Pancreas (tissue), 10 donors: Measurements from ENCODE around the gene MVD. TPM values are rescaled to one million over a fixed set of nuclear protein-coding genes. Genes with fewer than 3 reads are reported as not detected.

ENCODE experiments used
- ATAC-seq, 4 donors: fragments of 200-7000 bp; cut with Tn5 transposase; one replicate each; pipeline versions ENCODE4 v1.8.0 to v1.9.1; 2020; ENCODE audit warnings: mild to moderate bottlenecking in 4 of 4, moderate library complexity in 4 of 4
- DNase-seq, 6 donors: peaks; one replicate each; pipeline ENCODE4 v3.0.0-alpha.2; 2020
- FAIRE-seq: peaks from 2 replicates; lab custom pipeline; 2012; peaks lifted over from hg19 to GRCh38; lab: Jason Lieb, UNC
- H3K27ac ChIP-seq, 4 donors: fragments of 200-600 bp; sonication (generic); 1 replicate in 3 of 4; 2 replicates in 1 of 4; pipeline versions ENCODE4 v1.5.0 to v1.8.0; 2020
- H3K27me3 ChIP-seq, 4 donors: fragments of 200-600 bp; one replicate each; pipeline ENCODE4 v1.8.0; 2021
- H3K36me3 ChIP-seq, 3 donors: fragments of 200-600 bp; sonication (generic) in 1 of 3; one replicate each; pipeline versions ENCODE4 v1.5.0 to v1.8.0; 2020 to 2021
- H3K4me1 ChIP-seq, 3 donors: fragments of 200-600 bp; one replicate each; pipeline ENCODE4 v1.8.0; 2021
- H3K4me3 ChIP-seq, 4 donors: fragments of 200-600 bp; sonication (generic) in 2 of 4; one replicate each; pipeline versions ENCODE4 v1.5.0 to v1.8.0; 2020 to 2021
- H3K9me3 ChIP-seq, 4 donors: fragments of 200-600 bp; one replicate each; pipeline ENCODE4 v1.8.0; 2021
- WGBS, 2 donors: extraction: QIAGEN DNeasy Blood & Tissue Kit; methylation state at CpG; one replicate each; pipeline ENCODE4 v1.1.7; 2013; 5-methylcytosine and 5-hydroxymethylcytosine counted together
- intact Hi-C, 3 donors: fragments of 100-400 bp; cut with DNase I; formaldehyde crosslinking; loops; one replicate each; pipeline versions ENCODE4 v1.11.1 to v1.14.2; 2022
- polyA plus RNA-seq, 2 donors: library from polyadenylated mRNA; stranded (reverse); fragments of 200-250 nt; gene quantifications; one replicate each; pipeline ENCODE4 v1.2.3, GENCODE V29; 2013
- total RNA-seq, 6 donors: library from RNA; stranded (reverse); fragmentation: NEBNext Ultra II Directional in 4 of 6; extraction: Animal tissue kit (Norgen Biotek cat#: 25700) in 4 of 6; gene quantifications; one replicate each; pipeline versions ENCODE4 v1.2.1 to v1.2.4, GENCODE V29; 2021 to 2023
- TF ChIP-seq, protein P1 (sequence below), 4 donors: fragments of 200-600 bp; sonication (generic) in 3 of 4; IDR thresholded peaks; one replicate each; pipeline versions ENCODE4 v1.5.0 to v1.8.0; 2021; ENCODE audit warnings: antibody characterized with exemption in 4 of 4
- donor health status: healthy with polysubstance abuse.
- donor health status: DM: no; HTN: no; CAD: no; lungs with moderate emphysema.
- donor health status: DM: no; HTN: no; CAD: no.
- donor health status: control.
- donor health status: control.
- donor health status: Bipolar disorder and iron deficiency.
- donor health status: DM: yes; HTN: yes; CAD: no.
- donor health status: DM: no; HTN: no; CAD: no.
- donor health status: DM: no; HTN: no; CAD: no.
- donor health status: DM: yes; HTN: yes; CAD: no.

The MVD gene
- total and polyA plus RNA-seq, 8 donors: 12.7 to 46.6 (median 17.5) TPM

DNA sequence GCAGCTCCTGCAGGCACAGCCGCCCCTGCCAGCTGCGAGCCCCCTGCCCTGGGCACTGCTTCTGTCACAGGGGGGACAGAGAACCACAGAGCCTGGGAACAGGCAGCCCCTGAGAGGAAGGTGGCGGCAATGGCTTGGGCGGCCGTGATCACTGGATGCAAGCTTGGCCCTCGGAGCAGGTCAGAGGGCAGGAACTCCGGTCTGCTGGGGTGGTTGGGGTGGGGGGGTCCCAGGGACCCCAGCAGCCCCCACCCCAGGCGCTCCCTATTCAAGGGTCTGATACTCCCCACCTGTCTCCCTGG lies 10.2 kb downstream of the MVD start:
- Histone ChIP-seq H3K27me3 (no peaks in the 10 kb centered on the region), H3K9me3 (no peaks in the 10 kb centered on the region), H3K4me3 (no peak overlapping the region), H3K36me3 (no peaks in the 10 kb centered on the region), H3K4me1 (peaks cover 0 to 9% (median 0%) of the 10 kb centered on the region in 3 donors), H3K27ac (no peak overlapping the region)
- 90 to 94% methylated on average over 8 of the region's 8 CpGs for WGBS, 2 donors
- ATAC-seq (no peak), FAIRE-seq (no peak), DNase-seq (peak in 1 of 6 donors; percentile 72)
- TF ChIP-seq, protein P1, sequence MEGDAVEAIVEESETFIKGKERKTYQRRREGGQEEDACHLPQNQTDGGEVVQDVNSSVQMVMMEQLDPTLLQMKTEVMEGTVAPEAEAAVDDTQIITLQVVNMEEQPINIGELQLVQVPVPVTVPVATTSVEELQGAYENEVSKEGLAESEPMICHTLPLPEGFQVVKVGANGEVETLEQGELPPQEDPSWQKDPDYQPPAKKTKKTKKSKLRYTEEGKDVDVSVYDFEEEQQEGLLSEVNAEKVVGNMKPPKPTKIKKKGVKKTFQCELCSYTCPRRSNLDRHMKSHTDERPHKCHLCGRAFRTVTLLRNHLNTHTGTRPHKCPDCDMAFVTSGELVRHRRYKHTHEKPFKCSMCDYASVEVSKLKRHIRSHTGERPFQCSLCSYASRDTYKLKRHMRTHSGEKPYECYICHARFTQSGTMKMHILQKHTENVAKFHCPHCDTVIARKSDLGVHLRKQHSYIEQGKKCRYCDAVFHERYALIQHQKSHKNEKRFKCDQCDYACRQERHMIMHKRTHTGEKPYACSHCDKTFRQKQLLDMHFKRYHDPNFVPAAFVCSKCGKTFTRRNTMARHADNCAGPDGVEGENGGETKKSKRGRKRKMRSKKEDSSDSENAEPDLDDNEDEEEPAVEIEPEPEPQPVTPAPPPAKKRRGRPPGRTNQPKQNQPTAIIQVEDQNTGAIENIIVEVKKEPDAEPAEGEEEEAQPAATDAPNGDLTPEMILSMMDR (IDR thresholded peaks at IDR 0.05): no peak
- intact Hi-C loops: no loop called here

DNA sequence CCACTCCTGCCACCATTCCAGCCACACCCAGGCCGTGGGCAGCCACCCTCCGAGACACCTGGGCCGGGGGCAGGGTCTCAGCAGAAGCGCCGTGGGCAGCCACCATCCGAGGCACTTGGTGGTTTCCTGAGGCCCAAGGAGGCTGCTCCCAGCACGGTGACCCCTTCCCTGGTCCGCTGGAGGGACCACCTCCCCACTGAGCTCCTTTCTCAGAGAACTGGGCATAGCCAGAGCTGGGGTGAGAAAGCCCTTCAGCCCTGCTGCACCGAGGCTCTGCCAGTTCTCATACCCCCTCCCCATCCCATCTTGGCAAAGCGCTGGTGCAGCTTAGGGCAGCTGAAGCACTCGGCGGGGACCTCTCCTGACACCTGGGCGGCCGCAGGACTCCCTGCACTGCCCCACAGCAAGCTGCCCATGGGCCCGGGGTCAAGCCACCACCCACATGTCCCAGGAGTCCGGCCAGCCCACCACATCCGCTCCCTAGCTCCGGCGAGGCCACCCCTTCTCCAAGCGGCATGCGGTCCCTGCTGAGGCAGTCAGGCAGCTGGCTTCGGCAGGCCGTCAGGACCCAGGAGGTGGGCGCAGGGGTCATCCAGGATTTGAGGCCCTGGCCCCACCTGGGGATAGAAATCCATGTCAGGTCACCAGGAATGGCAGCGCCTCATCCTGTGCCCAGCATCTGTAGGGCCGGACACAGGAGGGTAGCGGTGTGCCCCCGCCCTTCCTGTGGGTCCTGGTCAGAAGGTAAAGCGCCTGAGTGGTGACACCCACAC lies 10.7 kb downstream of the MVD start:
- intact Hi-C loops: no loop called here
- TF ChIP-seq, protein P1 (IDR thresholded peaks at IDR 0.05): no peak
- H3K4me3 ChIP-seq: no peak overlapping the region
- no peaks in the 10 kb centered on the region for H3K36me3 ChIP-seq
- no peaks in the 10 kb centered on the region for H3K9me3 ChIP-seq
- ATAC-seq: no peak
- H3K4me1 ChIP-seq: peaks cover 0 to 9% (median 0%) of the 10 kb centered on the region in 3 donors
- peak overlapping the region in 3 of 4 donors; percentile 35 to 80 (median 73) for H3K27ac ChIP-seq
- DNase-seq: peak in 2 of 6 donors; percentile 60 to 77
- WGBS, 2 donors: 88 to 94% methylated on average over 29 of the region's 29 CpGs
- no peak for FAIRE-seq
- no peaks in the 10 kb centered on the region for H3K27me3 ChIP-seq

DNA sequence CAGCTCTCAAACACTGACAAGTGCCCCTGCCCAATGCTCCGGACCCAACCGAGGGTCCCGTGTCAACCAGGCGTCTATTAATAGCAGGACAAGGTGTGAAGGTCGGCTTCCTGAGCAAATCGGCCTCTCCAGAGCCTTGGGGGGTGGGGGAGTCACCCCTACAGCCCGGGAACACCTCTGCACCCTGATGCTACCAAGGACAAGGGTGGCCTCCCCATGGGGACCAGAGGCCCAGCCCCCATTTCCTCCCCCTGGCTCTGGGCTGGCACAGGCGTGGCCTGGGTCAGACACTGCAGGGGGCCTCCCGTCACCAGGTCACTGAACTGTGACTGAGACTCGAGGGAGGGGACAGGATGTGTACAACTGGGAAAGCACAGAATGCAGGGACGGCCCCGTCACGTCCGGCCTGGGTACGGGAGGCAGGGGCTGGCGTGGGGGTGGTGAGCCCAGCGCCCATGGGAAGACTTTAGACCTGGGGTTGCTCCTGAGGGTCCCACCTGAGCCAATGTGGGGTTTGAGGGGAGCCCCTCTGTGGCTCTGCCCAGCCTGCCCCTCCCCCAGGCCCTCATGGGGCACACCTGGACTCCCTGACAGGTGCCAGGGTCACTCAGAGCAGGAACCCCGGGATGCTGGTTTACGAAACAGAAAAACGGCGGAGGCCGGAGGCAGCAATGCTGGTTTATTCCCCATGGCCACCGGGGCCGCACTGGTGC lies 11.5 kb downstream of the MVD start:
- ATAC-seq: peak; percentile 9 to 58 (median 35)
- Histone ChIP-seq H3K4me3 (peak overlapping the region; percentile 49 to 93 (median 70)), H3K27ac (peak overlapping the region; percentile 35 to 80 (median 62)), H3K9me3 (no peaks in the 10 kb centered on the region), H3K4me1 (peaks cover 0 to 9% (median 0%) of the 10 kb centered on the region in 3 donors), H3K36me3 (no peaks in the 10 kb centered on the region), H3K27me3 (no peaks in the 10 kb centered on the region)
- no peak for FAIRE-seq
- intact Hi-C loops: no loop called here
- TF ChIP-seq, protein P1 (IDR thresholded peaks at IDR 0.05): no peak
- peak in 4 of 6 donors; percentile 36 to 63 (median 54) for DNase-seq
- 57 to 64% methylated on average over 21 to 24 of the region's 24 CpGs for WGBS, 2 donors

DNA sequence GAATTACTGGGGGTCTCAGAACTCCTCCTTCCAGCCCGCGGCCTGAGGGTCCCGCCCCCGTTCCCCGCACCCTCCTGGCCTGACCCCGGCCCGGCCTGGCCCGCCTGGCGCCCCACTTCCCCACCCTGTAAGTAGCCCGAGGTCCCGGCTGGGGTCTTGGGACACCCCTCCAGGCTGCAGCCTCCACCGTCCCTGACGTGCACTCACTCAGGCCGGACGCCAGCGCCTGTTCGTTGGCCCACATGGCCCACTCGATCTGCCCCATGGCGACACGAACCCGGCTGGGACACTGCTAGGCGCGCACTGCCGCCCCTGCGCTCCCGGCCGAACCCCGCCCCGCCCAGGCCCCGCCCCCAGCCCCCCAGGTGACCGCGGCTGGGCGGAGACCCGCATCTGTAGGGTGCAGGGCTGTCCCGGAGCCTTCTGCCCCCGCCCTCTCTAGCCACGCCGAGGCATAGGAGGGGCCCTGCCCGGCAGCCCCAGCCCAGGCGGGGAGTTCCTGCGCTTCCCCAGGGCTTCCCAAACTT lies 12.1 kb downstream of the MVD start, which contains the start of gene CYBA:
CYBA (minus strand) TSS at position 305 of the 527 bp plus-strand sequence; CDS start at position 265, 40 bp downstream.
- TF ChIP-seq, protein P1 (IDR thresholded peaks at IDR 0.05): no peak
- Histone ChIP-seq H3K36me3 (no peaks in the 10 kb centered on the region), H3K4me1 (peaks cover 0 to 9% (median 0%) of the 10 kb centered on the region in 3 donors), H3K4me3 (peak within 1 kb of the TSS; percentile 49 to 93 (median 70)), H3K27ac (peak within 1 kb of the TSS; percentile 35 to 80 (median 62)), H3K27me3 (no peaks in the 10 kb centered on the region), H3K9me3 (no peaks in the 10 kb centered on the region)
- WGBS, 2 donors: 4 to 14% methylated on average over 37 to 41 of the region's 41 CpGs
- ATAC-seq (peak; percentile 68 to 90 (median 84)), FAIRE-seq (no peak), DNase-seq (peak; percentile 55 to 86 (median 72))
- intact Hi-C loops: no loop called here
